Breast epithelium (tissue), 3 donors: ENCODE measurements around the gene RFX3.

Source experiments
- POLR2A ChIP-seq: fragments of 450-650 bp; IDR thresholded peaks from one replicate; pipeline ENCODE4 v1.6.1; 2016; ENCODE audit warnings: antibody characterized with exemption, mild to moderate bottlenecking, moderate library complexity
- POLR2AphosphoS5 ChIP-seq, 3 donors: sonication (generic); formaldehyde crosslinking; IDR thresholded peaks; one replicate each; pipeline ENCODE4 v1.6.1; 2017; ENCODE audit warnings: antibody characterized with exemption in 3 of 3
- TF ChIP-seq, protein P1 (sequence below), 3 donors: fragments of 450-650 bp; IDR thresholded peaks; one replicate each; pipeline ENCODE4 v1.5.1; 2016 to 2017; ENCODE audit warnings: antibody characterized with exemption in 3 of 3, mild to moderate bottlenecking in 3 of 3, moderate library complexity in 3 of 3

- TF ChIP-seq POLR2AphosphoS5 (IDR thresholded peaks at IDR 0.05) (no peak), POLR2A (no peak)
- TF ChIP-seq, protein P1, sequence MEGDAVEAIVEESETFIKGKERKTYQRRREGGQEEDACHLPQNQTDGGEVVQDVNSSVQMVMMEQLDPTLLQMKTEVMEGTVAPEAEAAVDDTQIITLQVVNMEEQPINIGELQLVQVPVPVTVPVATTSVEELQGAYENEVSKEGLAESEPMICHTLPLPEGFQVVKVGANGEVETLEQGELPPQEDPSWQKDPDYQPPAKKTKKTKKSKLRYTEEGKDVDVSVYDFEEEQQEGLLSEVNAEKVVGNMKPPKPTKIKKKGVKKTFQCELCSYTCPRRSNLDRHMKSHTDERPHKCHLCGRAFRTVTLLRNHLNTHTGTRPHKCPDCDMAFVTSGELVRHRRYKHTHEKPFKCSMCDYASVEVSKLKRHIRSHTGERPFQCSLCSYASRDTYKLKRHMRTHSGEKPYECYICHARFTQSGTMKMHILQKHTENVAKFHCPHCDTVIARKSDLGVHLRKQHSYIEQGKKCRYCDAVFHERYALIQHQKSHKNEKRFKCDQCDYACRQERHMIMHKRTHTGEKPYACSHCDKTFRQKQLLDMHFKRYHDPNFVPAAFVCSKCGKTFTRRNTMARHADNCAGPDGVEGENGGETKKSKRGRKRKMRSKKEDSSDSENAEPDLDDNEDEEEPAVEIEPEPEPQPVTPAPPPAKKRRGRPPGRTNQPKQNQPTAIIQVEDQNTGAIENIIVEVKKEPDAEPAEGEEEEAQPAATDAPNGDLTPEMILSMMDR (IDR thresholded peaks at IDR 0.05), result no peak
Measured at GRCh38 chr9:3548648-3549047, 22.8 kb upstream of the RFX3 start.
